Neutrophil (primary cell): Measurements from ENCODE around the gene ANKDD1A.

Source experiments
- H3K27ac ChIP-seq: fragments of 200-600 bp; sonication (generic); 2 replicates; pipeline ENCODE4 v1.5.1; 2016; ENCODE audit warnings: mild to moderate bottlenecking, moderate library complexity
- H3K27me3 ChIP-seq: fragments of 200-600 bp; sonication (generic); 2 replicates; pipeline ENCODE4 v1.6.0; 2016; ENCODE audit warnings: mild to moderate bottlenecking
- H3K36me3 ChIP-seq: fragments of 200-600 bp; sonication (generic); 2 replicates; pipeline ENCODE4 v1.5.1; 2017
- H3K4me1 ChIP-seq, 2 experiments: fragments of 200-600 bp in 1 of 2; sonication (generic) in 1 of 2; 1 replicate in 1 of 2; 2 replicates in 1 of 2; pipeline versions ENCODE4 v1.5.1 to v1.6.1; 2013 to 2016; ENCODE audit warnings: low read depth in 1 of 2, low read length in 1 of 2, mild to moderate bottlenecking in 1 of 2, moderate library complexity in 1 of 2; ENCODE audit not compliant: control insufficient read depth in 1 of 2, insufficient read depth in 1 of 2
- H3K4me3 ChIP-seq, 2 experiments: fragments of 200-600 bp in 1 of 2; sonication (generic) in 1 of 2; 1 replicate in 1 of 2; 2 replicates in 1 of 2; pipeline ENCODE4 v1.5.1; 2013 to 2016; ENCODE audit warnings: low read depth in 1 of 2, low read length in 1 of 2, mild to moderate bottlenecking in 1 of 2, moderate library complexity in 1 of 2
- H3K9me3 ChIP-seq: fragments of 200-600 bp; sonication (generic); 2 replicates; pipeline ENCODE4 v1.5.1; 2016
- TF ChIP-seq, protein P1 (sequence below): fragments of 200-600 bp; sonication (generic); IDR thresholded peaks from 2 replicates; pipeline ENCODE4 v1.5.1; 2016; ENCODE audit warnings: antibody characterized with exemption

Gene ANKDD1A

DNA sequence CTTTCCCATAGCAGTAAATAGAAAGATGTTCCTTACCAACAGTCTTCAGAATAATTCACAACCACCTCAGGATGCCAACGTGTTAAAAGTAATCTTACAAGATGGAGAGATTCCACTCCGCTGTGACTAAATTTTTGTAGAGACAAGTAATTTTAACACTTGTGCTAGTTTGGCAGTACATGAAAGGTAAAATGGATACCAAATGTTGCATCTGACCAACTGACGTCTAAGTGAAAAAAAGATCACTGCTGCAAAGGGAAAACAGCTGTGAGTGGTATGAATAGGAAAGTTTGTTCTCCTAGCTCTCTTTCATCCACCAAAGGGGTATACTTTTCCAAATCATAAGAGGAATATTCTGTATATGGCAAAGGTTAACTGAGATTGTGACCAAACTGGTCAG lies 75.4 kb downstream of the ANKDD1A start:
- peaks cover 72 to 76% of the 10 kb centered on the region in 2 experiments for H3K4me1 ChIP-seq
- TF ChIP-seq, protein P1, sequence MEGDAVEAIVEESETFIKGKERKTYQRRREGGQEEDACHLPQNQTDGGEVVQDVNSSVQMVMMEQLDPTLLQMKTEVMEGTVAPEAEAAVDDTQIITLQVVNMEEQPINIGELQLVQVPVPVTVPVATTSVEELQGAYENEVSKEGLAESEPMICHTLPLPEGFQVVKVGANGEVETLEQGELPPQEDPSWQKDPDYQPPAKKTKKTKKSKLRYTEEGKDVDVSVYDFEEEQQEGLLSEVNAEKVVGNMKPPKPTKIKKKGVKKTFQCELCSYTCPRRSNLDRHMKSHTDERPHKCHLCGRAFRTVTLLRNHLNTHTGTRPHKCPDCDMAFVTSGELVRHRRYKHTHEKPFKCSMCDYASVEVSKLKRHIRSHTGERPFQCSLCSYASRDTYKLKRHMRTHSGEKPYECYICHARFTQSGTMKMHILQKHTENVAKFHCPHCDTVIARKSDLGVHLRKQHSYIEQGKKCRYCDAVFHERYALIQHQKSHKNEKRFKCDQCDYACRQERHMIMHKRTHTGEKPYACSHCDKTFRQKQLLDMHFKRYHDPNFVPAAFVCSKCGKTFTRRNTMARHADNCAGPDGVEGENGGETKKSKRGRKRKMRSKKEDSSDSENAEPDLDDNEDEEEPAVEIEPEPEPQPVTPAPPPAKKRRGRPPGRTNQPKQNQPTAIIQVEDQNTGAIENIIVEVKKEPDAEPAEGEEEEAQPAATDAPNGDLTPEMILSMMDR = no peak
- H3K36me3 ChIP-seq = peaks cover 12% of the 10 kb centered on the region
- peak overlapping the region in 1 of 2 experiments; percentile 98 for H3K4me3 ChIP-seq
- peak overlapping the region; percentile 97 for H3K27ac ChIP-seq
- H3K27me3 ChIP-seq = no peaks in the 10 kb centered on the region
- H3K9me3 ChIP-seq = no peaks in the 10 kb centered on the region

DNA sequence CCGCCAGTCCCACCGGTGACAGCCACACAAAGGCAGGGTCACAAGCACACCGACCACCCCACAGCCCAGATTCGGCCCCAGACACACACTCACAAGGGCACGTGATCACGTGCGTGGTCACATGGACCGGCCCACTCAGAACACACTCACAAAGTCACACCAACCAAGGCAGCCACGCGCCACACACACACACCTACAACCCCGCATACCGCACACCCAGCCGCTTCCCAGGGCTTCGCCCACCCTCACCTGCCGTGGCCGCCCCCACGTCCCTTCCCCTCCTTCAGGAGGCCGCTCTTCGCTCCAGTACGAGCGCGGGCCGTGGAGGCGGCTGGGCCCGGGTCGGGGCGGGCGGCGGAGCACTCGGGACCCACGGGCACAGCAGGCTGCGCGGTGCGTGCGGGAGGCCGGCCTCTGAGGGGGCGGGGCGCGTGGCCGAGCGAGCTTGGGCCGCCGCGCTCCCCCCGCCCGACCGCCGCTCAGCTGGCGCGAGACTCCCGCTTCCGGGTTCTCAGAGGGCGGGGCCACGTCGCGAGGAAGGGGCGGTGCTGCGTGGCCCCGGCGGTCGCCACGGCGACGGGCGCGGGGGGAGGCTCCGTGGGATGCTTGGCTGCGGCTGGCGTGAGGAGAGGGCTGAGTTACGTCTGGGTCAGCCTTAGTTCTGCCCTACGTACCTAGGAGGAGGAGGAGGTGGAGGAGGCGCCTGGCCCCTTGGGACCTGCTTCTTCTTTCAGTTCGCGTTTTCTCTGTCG lies 77.9 kb downstream of the ANKDD1A start, which contains the start of gene SPG21:
Gene SPG21 (minus strand): TSS at position 499 of the 752 bp plus-strand sequence. CDS start 6,345 bp downstream, outside the sequence.
- H3K27me3 ChIP-seq = no peaks in the 10 kb centered on the region

DNA sequence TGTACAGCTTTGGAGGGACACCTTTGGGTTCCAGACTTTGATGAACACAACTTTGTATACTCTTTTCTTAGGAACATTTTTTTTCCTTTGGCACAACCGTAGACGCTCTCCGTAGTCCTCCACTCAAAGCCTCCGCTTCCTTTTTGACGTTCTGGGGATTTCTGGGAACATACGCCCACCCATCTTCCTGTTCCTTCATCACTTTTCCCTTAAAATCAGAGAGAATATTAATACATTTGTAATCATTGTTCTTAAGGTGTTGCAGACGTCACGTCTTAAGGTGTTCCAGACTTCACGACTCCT lies 78.4 kb downstream of the ANKDD1A start:
- no peaks in the 10 kb centered on the region for H3K9me3 ChIP-seq
- H3K4me1 ChIP-seq = peaks cover 42 to 49% of the 10 kb centered on the region in 2 experiments
- peak overlapping the region; percentile 97 for H3K27ac ChIP-seq
- peak overlapping the region; percentile 98 for H3K4me3 ChIP-seq
- peaks cover 4% of the 10 kb centered on the region for H3K36me3 ChIP-seq
- TF ChIP-seq, protein P1 = no peak
- no peaks in the 10 kb centered on the region for H3K27me3 ChIP-seq

More for the DNA sequence above, 77.9 kb downstream of the ANKDD1A start, which contains the start of gene SPG21:
- H3K36me3 ChIP-seq = peaks cover 4% of the 10 kb centered on the region
- peaks cover 48 to 55% of the 10 kb centered on the region in 2 experiments for H3K4me1 ChIP-seq
- peak within 1 kb of the TSS; percentile 97 for H3K27ac ChIP-seq
- no peaks in the 10 kb centered on the region for H3K9me3 ChIP-seq
- TF ChIP-seq, protein P1 = peak; percentile 42
- H3K4me3 ChIP-seq = peak within 1 kb of the TSS; percentile 98

DNA sequence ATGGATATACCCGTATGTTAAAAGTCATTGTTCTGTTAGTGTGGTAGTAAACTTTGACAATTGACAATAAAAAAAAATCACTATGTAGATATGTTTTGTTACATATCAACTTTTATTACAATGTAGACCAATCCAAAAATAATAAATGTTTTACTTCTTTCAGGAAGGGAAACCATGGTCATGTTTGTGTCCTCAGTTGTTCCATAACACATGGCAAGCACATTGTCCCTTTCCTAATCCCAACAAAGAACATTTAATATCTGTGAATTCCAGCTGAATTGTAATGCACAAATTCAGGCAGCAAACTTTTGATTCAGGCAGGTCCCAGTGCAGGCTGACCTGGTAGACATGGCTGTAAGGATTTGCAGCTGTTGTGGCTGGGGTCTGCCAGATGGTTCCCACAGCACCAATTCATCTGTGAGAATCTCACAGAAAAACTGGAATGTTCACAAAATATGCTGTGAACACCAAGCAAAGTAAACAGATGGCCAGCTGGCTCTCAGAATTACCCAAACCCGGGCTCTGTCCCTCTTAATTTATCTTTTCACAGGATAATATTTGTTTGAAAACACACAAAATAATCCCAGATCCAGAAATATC lies 79.9 kb downstream of the ANKDD1A start:
- Histone ChIP-seq H3K27me3 (no peaks in the 10 kb centered on the region), H3K4me3 (no peak overlapping the region), H3K36me3 (peaks cover 4% of the 10 kb centered on the region), H3K27ac (no peak overlapping the region), H3K4me1 (peaks cover 27 to 34% of the 10 kb centered on the region in 2 experiments), H3K9me3 (no peaks in the 10 kb centered on the region)
- TF ChIP-seq, protein P1 = no peak

DNA sequence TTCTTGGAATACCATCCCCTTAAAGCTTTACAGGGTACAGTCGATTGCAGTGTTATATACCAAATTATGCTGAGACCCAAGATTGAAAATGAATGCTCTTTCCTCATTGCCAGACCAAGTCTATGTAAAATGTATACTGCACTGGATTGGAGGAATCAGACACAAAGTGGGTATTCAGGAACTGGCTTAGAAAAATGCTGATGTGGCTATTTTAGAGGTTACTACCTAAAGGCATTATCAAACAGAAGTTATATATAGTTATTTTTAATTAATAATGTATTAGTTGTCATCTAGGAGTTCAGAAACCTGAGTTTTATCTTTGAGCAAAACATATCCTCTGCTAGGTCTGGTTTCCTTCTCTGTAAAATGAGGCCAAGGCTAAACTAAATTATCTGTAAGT lies 81.6 kb downstream of the ANKDD1A start:
- TF ChIP-seq, protein P1 = no peak
- H3K4me3 ChIP-seq = no peak overlapping the region

More for the DNA sequence above, 81.6 kb downstream of the ANKDD1A start:
- Histone ChIP-seq H3K36me3 (no peaks in the 10 kb centered on the region), H3K27ac (no peak overlapping the region), H3K9me3 (no peaks in the 10 kb centered on the region), H3K27me3 (no peaks in the 10 kb centered on the region), H3K4me1 (peaks cover 11 to 18% of the 10 kb centered on the region in 2 experiments)
